ENCODE results near the gene GGNBP2. TPM values are rescaled to one million over a fixed set of nuclear protein-coding genes. Genes with fewer than 3 reads are reported as not detected.

Gene GGNBP2
- total RNA-seq, 4 donors from 2014 or later = 28.8 to 56.6 (median 39.5) TPM

DNA sequence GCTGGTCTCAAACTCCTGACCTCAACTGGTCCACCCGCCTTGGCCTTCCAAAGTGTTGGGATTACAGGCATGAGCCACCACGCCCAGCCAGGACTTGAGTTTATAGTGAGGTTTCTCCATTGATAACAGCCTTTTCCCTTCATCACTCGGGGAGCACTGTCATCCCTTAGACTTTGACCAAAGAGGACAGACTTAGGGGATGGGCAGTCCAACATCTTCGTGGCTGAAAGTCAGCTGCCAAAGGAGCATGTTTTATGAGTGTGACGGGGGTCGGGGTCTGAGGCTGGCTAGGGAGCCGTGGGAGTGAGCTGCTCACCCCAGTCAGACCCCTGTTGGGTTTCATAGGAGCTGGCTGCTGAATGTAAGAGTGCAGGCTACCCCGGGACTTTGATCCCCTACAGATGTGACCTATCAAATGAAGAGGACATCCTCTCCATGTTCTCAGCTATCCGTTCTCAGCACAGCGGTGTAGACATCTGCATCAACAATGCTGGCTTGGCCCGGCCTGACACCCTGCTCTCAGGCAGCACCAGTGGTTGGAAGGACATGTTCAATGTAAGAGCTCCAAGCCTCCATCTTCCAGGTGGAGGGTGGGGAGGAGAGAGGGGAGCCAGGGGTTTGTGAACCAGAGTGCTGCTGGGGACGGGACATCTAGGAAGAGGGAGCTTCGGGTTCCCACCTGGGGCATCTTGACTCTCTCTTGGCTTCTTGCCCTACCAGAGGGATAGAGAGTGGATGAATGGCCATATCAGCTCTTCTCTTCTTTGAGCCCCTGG lies 50.1 kb downstream of the GGNBP2 start:
- in situ Hi-C loops (cut with MboI; ENCODE audit: low sequenced_read_pairs in 4 of 4) (loop anchor here in 1 of 4 donors (10.0 kb wide), 1 partner anchor 60 kb away; the partner anchor contains the start of genes MYO19 and PIGW), intact Hi-C loops (cut with DNase I; ENCODE audit: low total_unique reads) (no loop called here)
- Histone ChIP-seq H3K27ac (no peak overlapping the region), H3K4me1 (peaks cover 14 to 20% of the 10 kb centered on the region in 2 donors), H3K36me3 (peaks cover 0 to 5% of the 10 kb centered on the region in 2 donors), H3K4me3 (no peak overlapping the region), H3K9me3 (no peaks in the 10 kb centered on the region), H3K27me3 (no peaks in the 10 kb centered on the region)
- TF ChIP-seq, protein P1, sequence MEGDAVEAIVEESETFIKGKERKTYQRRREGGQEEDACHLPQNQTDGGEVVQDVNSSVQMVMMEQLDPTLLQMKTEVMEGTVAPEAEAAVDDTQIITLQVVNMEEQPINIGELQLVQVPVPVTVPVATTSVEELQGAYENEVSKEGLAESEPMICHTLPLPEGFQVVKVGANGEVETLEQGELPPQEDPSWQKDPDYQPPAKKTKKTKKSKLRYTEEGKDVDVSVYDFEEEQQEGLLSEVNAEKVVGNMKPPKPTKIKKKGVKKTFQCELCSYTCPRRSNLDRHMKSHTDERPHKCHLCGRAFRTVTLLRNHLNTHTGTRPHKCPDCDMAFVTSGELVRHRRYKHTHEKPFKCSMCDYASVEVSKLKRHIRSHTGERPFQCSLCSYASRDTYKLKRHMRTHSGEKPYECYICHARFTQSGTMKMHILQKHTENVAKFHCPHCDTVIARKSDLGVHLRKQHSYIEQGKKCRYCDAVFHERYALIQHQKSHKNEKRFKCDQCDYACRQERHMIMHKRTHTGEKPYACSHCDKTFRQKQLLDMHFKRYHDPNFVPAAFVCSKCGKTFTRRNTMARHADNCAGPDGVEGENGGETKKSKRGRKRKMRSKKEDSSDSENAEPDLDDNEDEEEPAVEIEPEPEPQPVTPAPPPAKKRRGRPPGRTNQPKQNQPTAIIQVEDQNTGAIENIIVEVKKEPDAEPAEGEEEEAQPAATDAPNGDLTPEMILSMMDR (IDR thresholded peaks at IDR 0.05 in 4 of 5, conservative IDR thresholded peaks at IDR 0.05 in 1 of 5) = no peak
- no peak for TF ChIP-seq POLR2A (IDR thresholded peaks at IDR 0.05)
- DNase-seq (no peak), ATAC-seq (no peak)

DNA sequence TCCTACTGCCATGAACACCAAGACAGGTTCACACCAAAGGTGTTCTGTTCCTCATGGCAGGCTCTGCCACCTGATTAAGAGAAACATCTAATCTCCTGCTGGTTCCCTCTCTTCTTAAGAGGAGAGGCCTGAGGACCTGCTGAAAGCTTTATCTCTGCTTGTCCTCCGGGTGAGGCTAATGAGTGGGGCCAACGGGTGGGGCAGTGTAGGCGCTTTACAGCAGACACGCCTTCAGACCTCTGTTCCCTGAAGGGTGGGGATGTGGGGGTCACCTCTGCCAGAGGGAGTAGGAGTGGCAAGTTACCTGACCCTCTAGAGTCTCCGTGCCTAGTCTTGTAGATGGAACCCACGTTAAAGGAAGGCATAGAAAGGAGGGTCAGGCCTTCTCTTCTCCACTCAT lies 52.5 kb downstream of the GGNBP2 start:
- DNase-seq = no peak
- Histone ChIP-seq H3K36me3 (no peaks in the 10 kb centered on the region), H3K9me3 (no peaks in the 10 kb centered on the region), H3K4me3 (no peak overlapping the region), H3K27me3 (no peaks in the 10 kb centered on the region), H3K27ac (no peak overlapping the region), H3K4me1 (peaks cover 22 to 23% of the 10 kb centered on the region in 2 donors)
- intact Hi-C loops (cut with DNase I; ENCODE audit: low total_unique reads) = no loop called here
- no peak for TF ChIP-seq POLR2A (IDR thresholded peaks at IDR 0.05)
- TF ChIP-seq, protein P1 (IDR thresholded peaks at IDR 0.05 in 4 of 5, conservative IDR thresholded peaks at IDR 0.05 in 1 of 5) = no peak
- in situ Hi-C loops (cut with MboI; ENCODE audit: low sequenced_read_pairs in 4 of 4) = loop anchor here in 1 of 4 donors (10.0 kb wide), 1 partner anchor 62 kb away; the partner anchor contains the start of genes MYO19 and PIGW
- ATAC-seq = no peak

DNA sequence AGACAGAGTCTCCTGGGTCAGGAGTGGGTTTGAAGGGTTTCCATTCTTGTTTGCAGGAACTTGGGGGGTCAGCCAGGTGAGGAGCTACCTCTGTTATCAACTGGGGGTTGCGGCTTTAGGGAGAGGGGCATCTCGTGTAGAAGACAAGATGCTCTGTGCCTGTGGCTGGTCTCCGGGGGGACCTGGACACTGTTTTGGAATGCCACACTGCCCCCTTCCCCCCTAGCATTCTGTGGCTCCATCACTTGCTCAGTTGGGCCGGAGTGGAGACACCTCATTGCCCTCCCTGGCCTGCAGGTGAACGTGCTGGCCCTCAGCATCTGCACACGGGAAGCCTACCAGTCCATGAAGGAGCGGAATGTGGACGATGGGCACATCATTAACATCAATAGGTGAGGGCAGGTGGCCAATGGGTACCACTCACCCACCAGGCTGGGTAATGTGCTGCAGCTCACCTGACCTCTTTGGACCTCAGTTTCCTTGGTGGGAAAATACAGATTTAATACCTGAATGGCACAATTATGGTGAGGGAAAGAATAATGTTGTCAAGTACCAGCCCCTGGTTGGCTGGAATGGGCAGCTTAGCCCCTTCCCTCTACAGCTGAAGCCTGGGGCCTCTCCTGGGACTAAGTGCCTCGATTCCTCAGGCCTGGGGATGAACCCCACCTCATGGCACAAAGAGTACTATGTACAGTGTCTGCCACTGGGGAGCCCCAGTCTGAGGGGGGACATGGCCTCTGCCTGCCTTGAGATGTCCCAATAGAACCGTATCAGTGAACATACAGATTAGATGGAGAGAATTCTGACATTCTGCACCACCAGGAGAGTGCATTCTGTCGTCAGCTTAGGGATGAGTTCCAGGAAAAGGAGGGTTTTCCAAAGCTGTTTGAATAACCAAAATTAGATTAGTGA lies 53.4 kb downstream of the GGNBP2 start:
- Histone ChIP-seq H3K27me3 (no peaks in the 10 kb centered on the region), H3K27ac (no peak overlapping the region), H3K36me3 (no peaks in the 10 kb centered on the region), H3K9me3 (no peaks in the 10 kb centered on the region), H3K4me3 (no peak overlapping the region), H3K4me1 (peaks cover 20 to 23% of the 10 kb centered on the region in 2 donors)
- TF ChIP-seq POLR2A (IDR thresholded peaks at IDR 0.05) = no peak
- TF ChIP-seq, protein P1 (IDR thresholded peaks at IDR 0.05 in 4 of 5, conservative IDR thresholded peaks at IDR 0.05 in 1 of 5) = no peak
- DNase-seq (no peak), ATAC-seq (no peak)
- intact Hi-C loops (cut with DNase I; ENCODE audit: low total_unique reads) (no loop called here), in situ Hi-C loops (cut with MboI; ENCODE audit: low sequenced_read_pairs in 4 of 4) (loop anchor here in 1 of 4 donors (10.0 kb wide), 1 partner anchor 63 kb away; the partner anchor contains the start of genes MYO19 and PIGW)

DNA sequence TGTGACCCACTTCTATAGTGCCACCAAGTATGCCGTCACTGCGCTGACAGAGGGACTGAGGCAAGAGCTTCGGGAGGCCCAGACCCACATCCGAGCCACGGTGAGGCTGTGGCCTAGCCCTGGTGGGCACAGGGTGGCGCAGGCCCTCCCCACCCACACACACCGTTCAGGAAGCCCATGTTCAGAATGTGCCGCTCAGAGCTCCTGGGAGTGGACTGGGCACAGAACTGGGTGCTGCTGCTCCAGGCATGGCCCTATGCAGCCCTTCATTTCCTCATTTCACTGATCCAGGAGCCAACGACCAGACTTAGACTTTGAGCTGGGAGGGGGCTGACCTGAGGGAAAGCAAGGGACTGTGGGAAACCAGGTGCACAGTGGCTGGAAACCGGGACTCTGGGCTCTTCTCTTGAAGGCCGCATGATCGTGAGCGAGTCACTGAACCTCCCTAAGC lies 54.3 kb downstream of the GGNBP2 start:
- Histone ChIP-seq H3K27me3 (no peaks in the 10 kb centered on the region), H3K4me3 (no peak overlapping the region), H3K27ac (no peak overlapping the region), H3K4me1 (peaks cover 12 to 23% of the 10 kb centered on the region in 2 donors), H3K9me3 (no peaks in the 10 kb centered on the region), H3K36me3 (no peaks in the 10 kb centered on the region)
- TF ChIP-seq, protein P1 (IDR thresholded peaks at IDR 0.05 in 4 of 5, conservative IDR thresholded peaks at IDR 0.05 in 1 of 5) = no peak
- TF ChIP-seq POLR2A (IDR thresholded peaks at IDR 0.05) = no peak
- intact Hi-C loops (cut with DNase I; ENCODE audit: low total_unique reads) = no loop called here
- ATAC-seq = no peak
- no peak for DNase-seq
- in situ Hi-C loops (cut with MboI; ENCODE audit: low sequenced_read_pairs in 4 of 4) = loop anchor here in 1 of 4 donors (10.0 kb wide), 1 partner anchor 64 kb away; the partner anchor contains the start of genes MYO19 and PIGW

Data from gastrocnemius medialis (tissue), 4 donors.